K562 (cell line): ENCODE results near the gene STT3B. TPM values are rescaled to one million over a fixed set of nuclear protein-coding genes. Genes with fewer than 3 reads are reported as not detected.

Source experiments
- ATAC-seq: fragments of 200-7000 bp; cut with Tn5 transposase; 3 replicates; pipeline ENCODE4 v1.9.1; 2020; ENCODE audit warnings: moderate library complexity
- BruUV-seq: library from RNA; stranded (reverse); fragments of 400-500 nt; replicated peaks from 2 replicates; lab custom pipeline; 2021; lab: Mats Ljungman, UMichigan
- CTCF ChIA-PET: fragments of 300-600 bp; formaldehyde crosslinking; extraction: SDS; loops from one replicate; lab custom pipeline; 2021; ENCODE audit warnings: low intra/inter-chr PET ratio; lab: Yijun Ruan, JAX
- POLR2A ChIA-PET: fragments of 300-600, 350-650 bp; sonication (Branson Sonifier 250); formaldehyde crosslinking; extraction: SDS; loops from one replicate; lab custom pipeline; 2021; ENCODE audit warnings: antibody characterized with exemption, inconsistent platforms; lab: Yijun Ruan, JAX
- DNase-seq, 4 experiments: peaks; one replicate each; pipeline versions ENCODE4 v3.0.0 to v3.0.0-alpha.2; 2011 to 2018; ENCODE audit warnings: low spot score in 3 of 4, mixed read lengths in 3 of 4; ENCODE audit errors: extremely low read depth in 1 of 4
- FAIRE-seq: peaks from 2 replicates; lab custom pipeline; 2011; peaks lifted over from hg19 to GRCh38; lab: Jason Lieb, UNC
- H2AFZ ChIP-seq: 2 replicates; pipeline ENCODE4 v1.6.0; 2011; ENCODE audit warnings: low read depth, low read length, control low read depth, inconsistent platforms
- H3K27ac ChIP-seq: fragments of 200-600 bp; 3 replicates; pipeline ENCODE4 v1.8.0; 2011; ENCODE audit warnings: low read depth, mild to moderate bottlenecking, control low read depth, inconsistent platforms, low read length, moderate library complexity, mixed read lengths; ENCODE audit errors: extremely low read depth
- H3K27me3 ChIP-seq, 2 experiments: fragments of 300-600 bp in 1 of 2; 2 replicates in 1 of 2; 3 replicates in 1 of 2; pipeline versions ENCODE4 v1.6.0 to v1.8.0; 2011; ENCODE audit warnings: inconsistent platforms in 2 of 2, low read length in 2 of 2, mild to moderate bottlenecking in 1 of 2, mixed read lengths in 1 of 2, moderate library complexity in 1 of 2; ENCODE audit not compliant: control insufficient read depth in 2 of 2, insufficient read depth in 2 of 2
- H3K36me3 ChIP-seq: fragments of 300-600 bp; 3 replicates; pipeline ENCODE4 v1.8.0; 2011; ENCODE audit warnings: mild to moderate bottlenecking, low read length, inconsistent platforms; ENCODE audit not compliant: control insufficient read depth, insufficient read depth
- H3K4me1 ChIP-seq, 2 experiments: fragments of 200-600 bp in 1 of 2; replicated peaks in 1 of 2; 2 replicates in 1 of 2; 3 replicates in 1 of 2; pipeline versions ENCODE4 v1.5.1 to v1.8.0; 2011; ENCODE audit warnings: inconsistent platforms in 2 of 2, low read length in 2 of 2, mild to moderate bottlenecking in 1 of 2, mixed read lengths in 1 of 2, moderate library complexity in 1 of 2; ENCODE audit not compliant: control insufficient read depth in 2 of 2, insufficient read depth in 2 of 2
- H3K4me2 ChIP-seq: 2 replicates; pipeline ENCODE4 v1.6.1; 2011; ENCODE audit warnings: low read length, control low read depth, inconsistent platforms, mixed read lengths; ENCODE audit not compliant: insufficient read depth
- H3K4me3 ChIP-seq: fragments of 200-600 bp; sonication (generic), shearing (Covaris generic); 2 replicates; pipeline ENCODE4 v1.5.1; 2016; ENCODE audit warnings: control low read depth, inconsistent platforms
- H3K79me2 ChIP-seq: fragments of 200-600 bp; 3 replicates; pipeline ENCODE4 v1.8.0; 2011; ENCODE audit warnings: low read length, inconsistent platforms; ENCODE audit not compliant: control insufficient read depth, insufficient read depth
- H3K9ac ChIP-seq, 2 experiments: 2 replicates each; pipeline versions ENCODE4 v1.6.0 to v1.6.1; 2011; ENCODE audit warnings: low read depth in 2 of 2, low read length in 2 of 2, control low read depth in 1 of 2, inconsistent platforms in 1 of 2, mild to moderate bottlenecking in 1 of 2, mixed read lengths in 1 of 2; ENCODE audit not compliant: insufficient read depth in 1 of 2
- H3K9me1 ChIP-seq: one replicate; pipeline ENCODE4 v1.6.0; 2011; ENCODE audit warnings: inconsistent platforms, mild to moderate bottlenecking, low read length, moderate library complexity; ENCODE audit not compliant: control insufficient read depth, insufficient read depth
- H3K9me3 ChIP-seq: replicated peaks from 2 replicates; pipeline ENCODE4 v1.5.1; 2011; ENCODE audit warnings: low read depth, low read length, inconsistent platforms; ENCODE audit not compliant: control insufficient read depth, insufficient read depth
- H4K20me1 ChIP-seq: replicated peaks from 2 replicates; pipeline ENCODE4 v1.6.1; 2011; ENCODE audit warnings: low read length, inconsistent platforms, mixed read lengths; ENCODE audit not compliant: control insufficient read depth, insufficient read depth
- ATF1 ChIP-seq, 2 experiments: fragments of 450-650 bp in 1 of 2; IDR thresholded peaks; 2 replicates each; pipeline ENCODE4 v1.6.1; 2016; ENCODE audit warnings: missing compliant biosample characterization in 1 of 2, missing genetic modification characterization in 1 of 2
- BCOR ChIP-seq: fragments of 450-650 bp; IDR thresholded peaks from 2 replicates; pipeline ENCODE4 v1.6.1; 2016
- CEBPG ChIP-seq, 3 experiments: fragments of 200-800 bp in 1 of 3; sonication (Bioruptor generic) in 1 of 3; sonication (generic) in 1 of 3; formaldehyde crosslinking in 1 of 3; IDR thresholded peaks in 2 of 3; conservative IDR thresholded peaks in 1 of 3; 2 replicates each; pipeline versions ENCODE4 v1.6.1 to v1.8.0; 2016 to 2022; ENCODE audit warnings: missing compliant biosample characterization in 2 of 3, missing genetic modification characterization in 2 of 3, mild to moderate bottlenecking in 1 of 3, missing genetic modification reagents in 1 of 3
- ELF4 ChIP-seq: fragments of 450-650 bp; formaldehyde crosslinking; IDR thresholded peaks from 2 replicates; pipeline ENCODE4 v1.4.0; 2022; ENCODE audit warnings: missing genetic modification characterization
- ESRRA ChIP-seq: fragments of 450-650 bp; IDR thresholded peaks from 2 replicates; pipeline ENCODE4 v1.6.1; 2014; ENCODE audit warnings: low read depth, mild to moderate bottlenecking, moderate library complexity, borderline replicate concordance
- HDAC3 ChIP-seq: fragments of 450-650 bp; IDR thresholded peaks from 2 replicates; pipeline ENCODE4 v1.6.1; 2018; ENCODE audit warnings: borderline replicate concordance, mild to moderate bottlenecking, moderate library complexity; ENCODE audit not compliant: partially characterized antibody
- MECOM ChIP-seq: fragments of 250-450 bp; sonication (Bioruptor Pico); IDR thresholded peaks from 2 replicates; pipeline ENCODE4 v1.8.0; 2022; ENCODE audit warnings: inconsistent platforms
- MYNN ChIP-seq, 2 experiments: sonication (generic); formaldehyde crosslinking in 1 of 2; IDR thresholded peaks; 2 replicates each; pipeline versions ENCODE4 v1.5.0 to v1.6.1; 2016 to 2020; ENCODE audit warnings: antibody characterized with exemption in 1 of 2, missing genetic modification reagents in 1 of 2
- NFIC ChIP-seq: fragments of 450-650 bp; IDR thresholded peaks from 2 replicates; pipeline ENCODE4 v1.6.1; 2017; ENCODE audit warnings: mild to moderate bottlenecking, inconsistent platforms
- NFIX ChIP-seq: fragments of 250-450 bp; sonication (Bioruptor Pico); IDR thresholded peaks from 2 replicates; pipeline ENCODE4 v1.4.0; 2020; ENCODE audit warnings: low read depth, mild to moderate bottlenecking, moderate library complexity
- RBM25 ChIP-seq: fragments of 200-400 bp; formaldehyde crosslinking; IDR thresholded peaks from 2 replicates; pipeline ENCODE4 v1.6.1; 2018; ENCODE audit warnings: low read length, low read depth, moderate library complexity; ENCODE audit not compliant: severe bottlenecking
- RCOR1 ChIP-seq, 2 experiments: IDR thresholded peaks; 2 replicates each; pipeline ENCODE4 v1.6.1; 2012; ENCODE audit warnings: low read depth in 2 of 2, low read length in 2 of 2, borderline replicate concordance in 1 of 2, improper control_type of control experiment in 1 of 2
- SMAD1 ChIP-seq: fragments of 150-350 bp; IDR thresholded peaks from 2 replicates; pipeline ENCODE4 v1.6.1; 2014; ENCODE audit warnings: low read length, low read depth; ENCODE audit not compliant: partially characterized antibody
- SMARCA5 ChIP-seq: fragments of 450-650 bp; IDR thresholded peaks from 2 replicates; pipeline ENCODE4 v1.6.1; 2016
- TAF15 ChIP-seq: fragments of 200-400 bp; formaldehyde crosslinking; IDR thresholded peaks from 2 replicates; pipeline ENCODE4 v1.6.1; 2017; ENCODE audit warnings: mild to moderate bottlenecking, low read depth, low read length, moderate library complexity
- WGBS: fragments of 100-300 bp; shearing (Covaris generic); methylation state at CpG from one replicate; pipeline ENCODE4 v1.1.6; 2016; ENCODE audit warnings: low coverage, mixed read lengths; ENCODE audit not compliant: insufficient coverage; ENCODE audit errors: missing lambda C conversion rate; 5-methylcytosine and 5-hydroxymethylcytosine counted together
- in situ Hi-C: fragments of 300-500 bp; cut with MboI; formaldehyde crosslinking; loops from 4 replicates; pipeline ENCODE4 v1.15.0; 2018; ENCODE audit warnings: inconsistent platforms, mixed read lengths
- intact Hi-C: fragments of 100-400 bp; cut with micrococcal nuclease; formaldehyde crosslinking; loops from 2 replicates; pipeline ENCODE4 v1.14.2; 2022
- polyA plus RNA-seq, 8 experiments: library from polyadenylated mRNA; depleted of rRNA in 4 of 8; stranded (reverse) in 5 of 8; unstranded in 3 of 8; fragments of >200 nt; fragmentation: Nextera tagmentation in 2 of 8; fragmentation: Illumina TruSeq in 1 of 8; extraction: Ambion mirVana in 2 of 8; extraction: Trizol in 1 of 8; gene quantifications; 2 replicates each; pipeline versions ENCODE4 v1.2.1 to v1.2.3, GENCODE V29; 2011 to 2014; ENCODE audit warnings: inconsistent platforms in 1 of 8, missing spikeins in 1 of 8
- total RNA-seq, 7 experiments: library from RNA; depleted of rRNA in 6 of 7; stranded (reverse); fragments of >200 nt in 6 of 7; fragmentation: Illumina TruSeq in 2 of 7; extraction: Trizol in 2 of 7; gene quantifications; 2 replicates each; pipeline versions ENCODE4 v1.2.1 to v1.2.3, GENCODE V29; 2011 to 2021; ENCODE audit warnings: low replicate concordance in 1 of 7

STT3B gene
- total and polyA plus RNA-seq, 9 of the 15 experiments (the other 6 are each of a cell fraction or from before 2014, with no cell fraction given), result 22.4 to 147 (median 100) TPM

DNA sequence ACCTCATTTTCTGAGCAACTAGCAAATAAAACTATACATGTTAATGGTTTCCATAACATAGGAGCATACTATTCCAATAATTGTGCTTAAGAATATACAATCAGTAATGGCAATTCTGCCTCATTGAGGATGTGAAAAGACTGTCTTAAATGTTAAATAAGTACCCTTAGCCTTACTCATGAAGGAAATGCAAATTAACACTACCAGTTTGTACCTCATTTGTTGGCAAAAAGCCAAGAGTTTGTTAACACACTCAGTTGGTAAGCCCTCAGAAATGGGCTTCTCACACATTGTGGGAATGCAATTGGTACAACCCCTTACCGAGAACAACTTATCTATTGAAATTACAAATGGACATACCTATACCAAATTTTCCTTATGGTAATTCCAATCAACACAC is 9.2 kb upstream of the STT3B start:
- H3K4me2 ChIP-seq, result no peak overlapping the region
- peak in 1 of 4 experiments; percentile 25 for DNase-seq
- no peak for FAIRE-seq
- H3K4me3 ChIP-seq, result no peak overlapping the region
- no peak overlapping the region for H2AFZ ChIP-seq
- no peaks in the 10 kb centered on the region for H3K36me3 ChIP-seq
- ChIA-PET CTCF (no interaction called here), POLR2A (interaction anchor here (4.7 kb wide), 1 partner anchor 9 kb away, joined by 34 read pairs; the partner anchor contains the start of gene STT3B)
- H4K20me1 ChIP-seq, result no peaks in the 10 kb centered on the region
- H3K9ac ChIP-seq, result no peak overlapping the region
- in situ Hi-C loops (no loop called here), intact Hi-C loops (no loop called here)
- H3K79me2 ChIP-seq, result no peaks in the 10 kb centered on the region
- WGBS, result 32% methylated on average over 1 of the region's 1 CpG
- no peaks in the 10 kb centered on the region for H3K9me3 ChIP-seq
- no peak for ATAC-seq
- TF ChIP-seq HDAC3, result no peak
- TF ChIP-seq NFIC, result peak; percentile 97
- TF ChIP-seq SMAD1, result peak; percentile 46
- TF ChIP-seq ELF4 (CRISPR knock-in tag), result no peak
- peak; percentile 97 for TF ChIP-seq NFIX (CRISPR knock-in tag)
- no peak overlapping the region for H3K27ac ChIP-seq
- peaks cover 4 to 10% of the 10 kb centered on the region in 2 experiments; a peak in 3 of 5 replicates for H3K4me1 ChIP-seq
- BruUV-seq, result no TSS peak
- no peaks in the 10 kb centered on the region for H3K27me3 ChIP-seq
- no peaks in the 10 kb centered on the region for H3K9me1 ChIP-seq

DNA sequence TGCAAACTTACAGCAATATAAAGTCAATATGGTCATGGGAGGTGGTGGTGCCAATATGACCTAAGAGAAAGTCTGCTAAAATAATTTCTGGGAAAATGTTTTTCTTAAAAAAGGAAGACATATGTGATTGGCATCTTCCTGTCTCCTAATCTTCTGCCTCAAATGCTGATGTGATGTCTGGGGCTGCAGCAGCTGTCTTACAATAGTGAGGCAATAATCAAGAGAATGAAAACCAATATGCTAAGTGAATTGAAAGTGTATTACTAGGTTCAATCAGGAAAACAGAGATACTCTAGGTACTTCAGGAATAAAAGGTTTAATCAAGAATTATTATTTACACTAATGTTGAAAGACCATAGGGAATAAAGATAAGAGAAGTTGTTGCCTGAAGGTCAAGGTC is 7.2 kb upstream of the STT3B start:
- H3K9me3 ChIP-seq, result no peaks in the 10 kb centered on the region
- ATAC-seq, result no peak
- H3K27me3 ChIP-seq, result no peaks in the 10 kb centered on the region
- TF ChIP-seq ATF1 (CRISPR knock-in tag; IDR thresholded peaks at IDR 0.05) (no peak), ATF1 (tag; IDR thresholded peaks at IDR 0.05) (no peak), RCOR1 (IDR thresholded peaks at IDR 0.05; ENCODE audit: borderline replicate concordance in 1 of 2, low read depth in 2 of 2, low read length in 2 of 2) (0 out of 4 replicates have a peak, but pooled peaks of 1 of the 2 experiments have one; percentile 33), SMARCA5 (peak; percentile 33; the same call in 1 of the 2 replicates), TAF15 (no peak), ESRRA (peak; percentile 80), MECOM (0 out of 2 replicates have a peak, but pooled peaks have one; percentile 21), CEBPG (CRISPR knock-in tag; IDR thresholded peaks at IDR 0.05) (no peak), CEBPG (tag; conservative IDR thresholded peaks at IDR 0.05 in 1 of 2, IDR thresholded peaks at IDR 0.05 in 1 of 2) (no peak), MYNN (IDR thresholded peaks at IDR 0.05) (no peak), MYNN (CRISPR knock-in tag; IDR thresholded peaks at IDR 0.05) (no peak), BCOR (peak; percentile 32; the same call in 1 of the 2 replicates), RBM25 (peak; percentile 95)
- H3K79me2 ChIP-seq, result peaks cover 12% of the 10 kb centered on the region
- in situ Hi-C loops, result no loop called here
- no peak for FAIRE-seq
- H3K27ac ChIP-seq, result no peak overlapping the region
- no peak for DNase-seq
- H3K4me1 ChIP-seq, result peaks cover 4 to 24% of the 10 kb centered on the region in 2 experiments; a peak in 4 of 5 replicates
- no peaks in the 10 kb centered on the region for H4K20me1 ChIP-seq
- no peaks in the 10 kb centered on the region; the same call in 1 of the 3 replicates for H3K36me3 ChIP-seq
- H3K4me3 ChIP-seq, result no peak overlapping the region
- ChIA-PET POLR2A (interaction anchor here (1.0 kb wide), 2 partner anchors 15 to 23 kb away, joined by 3 read pairs; no protein-coding TSS in a partner anchor), CTCF (no interaction called here)
- no peak overlapping the region for H3K4me2 ChIP-seq
- H3K9me1 ChIP-seq, result no peaks in the 10 kb centered on the region
- intact Hi-C loops, result no loop called here
- no TSS peak for BruUV-seq
- no peak overlapping the region for H2AFZ ChIP-seq
- H3K9ac ChIP-seq, result no peak overlapping the region
